Measurements from ENCODE around the gene TST.

Gene TST

GRCh38 chr22:37061611-37062375, 42.5 kb upstream of the TST start:
- Histone ChIP-seq H3K27ac (ENCODE audit: insufficient read depth, low read depth, low read length, poor library complexity, severe bottlenecking) (no peak overlapping the region), H3K4me3 (ENCODE audit: insufficient read depth, low read depth, low read length) (no peak overlapping the region), H3K36me3 (ENCODE audit: control insufficient read depth, insufficient read depth, low read length) (peaks cover 3% of the 10 kb centered on the region), H3K9me3 (ENCODE audit: control insufficient read depth, low read length) (no peaks in the 10 kb centered on the region), H3K27me3 (ENCODE audit: control insufficient read depth, insufficient read depth, low read length, poor library complexity, severe bottlenecking) (no peaks in the 10 kb centered on the region), H3K4me1 (ENCODE audit: control insufficient read depth, insufficient read depth, low read length) (peaks cover 8% of the 10 kb centered on the region)
- WGBS, 2 experiments = 88 to 91% methylated on average over 8 to 10 of the region's 10 CpGs

DNA sequence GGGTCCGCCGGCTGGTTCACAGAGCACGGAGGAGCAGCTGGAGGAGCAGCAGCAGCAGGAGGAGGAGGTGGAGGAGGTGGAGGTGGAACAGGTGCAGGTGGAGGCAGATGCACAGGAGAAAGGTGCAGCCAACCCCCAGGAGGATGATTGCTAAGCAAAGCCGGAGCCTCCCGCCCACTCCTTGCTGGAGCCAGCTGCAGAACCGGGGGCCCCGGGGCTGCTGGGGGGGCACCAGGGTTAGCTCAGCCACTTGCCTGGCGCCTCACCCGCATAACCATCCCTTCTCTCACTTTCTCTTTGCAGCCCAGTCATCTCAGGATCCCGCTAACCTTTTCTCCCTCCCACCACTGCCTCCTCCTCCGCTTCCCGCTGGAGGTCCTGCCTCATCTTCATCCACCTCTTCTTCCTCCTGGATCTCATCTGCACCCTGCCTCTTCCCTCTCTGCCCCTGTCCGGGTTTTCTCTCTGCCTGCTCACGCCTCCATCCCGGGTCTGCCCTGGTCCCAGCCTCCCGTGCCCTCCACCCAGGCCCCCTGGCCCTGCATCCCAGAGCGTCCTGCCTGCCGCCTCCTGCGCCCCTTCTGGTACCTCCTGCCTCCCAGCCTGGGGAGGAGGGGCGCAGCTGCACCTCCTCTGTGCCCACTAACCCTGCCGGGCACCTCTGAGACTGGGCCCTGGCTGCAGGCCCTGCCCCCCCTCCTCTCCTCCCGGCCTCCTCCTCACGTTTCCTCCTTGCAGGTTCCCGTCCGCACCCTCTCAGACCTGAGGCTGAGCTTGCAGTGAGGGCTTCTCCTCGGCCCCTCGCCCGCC, 41.8 kb upstream of the TST start:
- Histone ChIP-seq H3K27me3 (ENCODE audit: control insufficient read depth, insufficient read depth, low read length, poor library complexity, severe bottlenecking) (no peaks in the 10 kb centered on the region), H3K9me3 (ENCODE audit: control insufficient read depth, low read length) (no peaks in the 10 kb centered on the region), H3K36me3 (ENCODE audit: control insufficient read depth, insufficient read depth, low read length) (peaks cover 3% of the 10 kb centered on the region), H3K4me1 (ENCODE audit: control insufficient read depth, insufficient read depth, low read length) (peaks cover 8% of the 10 kb centered on the region), H3K27ac (ENCODE audit: insufficient read depth, low read depth, low read length, poor library complexity, severe bottlenecking) (no peak overlapping the region), H3K4me3 (ENCODE audit: insufficient read depth, low read depth, low read length) (no peak overlapping the region)
- 88 to 89% methylated on average over 28 of the region's 28 CpGs for whole genome bisulfite sequencing, 2 experiments

GRCh38 chr22:37059876-37060449, 40.7 kb upstream of the TST start:
- Histone ChIP-seq H3K4me1 (ENCODE audit: control insufficient read depth, insufficient read depth, low read length) (peaks cover 8% of the 10 kb centered on the region), H3K27me3 (ENCODE audit: control insufficient read depth, insufficient read depth, low read length, poor library complexity, severe bottlenecking) (no peaks in the 10 kb centered on the region), H3K36me3 (ENCODE audit: control insufficient read depth, insufficient read depth, low read length) (peaks cover 3% of the 10 kb centered on the region), H3K27ac (ENCODE audit: insufficient read depth, low read depth, low read length, poor library complexity, severe bottlenecking) (no peak overlapping the region), H3K4me3 (ENCODE audit: insufficient read depth, low read depth, low read length) (no peak overlapping the region), H3K9me3 (ENCODE audit: control insufficient read depth, low read length) (no peaks in the 10 kb centered on the region)
- 94 to 95% methylated on average over 9 of the region's 9 CpGs for WGBS, 2 experiments

GRCh38 chr22:37058917-37059701, 39.9 kb upstream of the TST start:
- 91 to 93% methylated on average over 28 of the region's 28 CpGs for WGBS, 2 experiments
- Histone ChIP-seq H3K4me3 (ENCODE audit: insufficient read depth, low read depth, low read length) (no peak overlapping the region), H3K4me1 (ENCODE audit: control insufficient read depth, insufficient read depth, low read length) (peaks cover 8% of the 10 kb centered on the region), H3K27me3 (ENCODE audit: control insufficient read depth, insufficient read depth, low read length, poor library complexity, severe bottlenecking) (no peaks in the 10 kb centered on the region), H3K27ac (ENCODE audit: insufficient read depth, low read depth, low read length, poor library complexity, severe bottlenecking) (no peak overlapping the region), H3K36me3 (ENCODE audit: control insufficient read depth, insufficient read depth, low read length) (peaks cover 3% of the 10 kb centered on the region), H3K9me3 (ENCODE audit: control insufficient read depth, low read length) (no peaks in the 10 kb centered on the region)

DNA sequence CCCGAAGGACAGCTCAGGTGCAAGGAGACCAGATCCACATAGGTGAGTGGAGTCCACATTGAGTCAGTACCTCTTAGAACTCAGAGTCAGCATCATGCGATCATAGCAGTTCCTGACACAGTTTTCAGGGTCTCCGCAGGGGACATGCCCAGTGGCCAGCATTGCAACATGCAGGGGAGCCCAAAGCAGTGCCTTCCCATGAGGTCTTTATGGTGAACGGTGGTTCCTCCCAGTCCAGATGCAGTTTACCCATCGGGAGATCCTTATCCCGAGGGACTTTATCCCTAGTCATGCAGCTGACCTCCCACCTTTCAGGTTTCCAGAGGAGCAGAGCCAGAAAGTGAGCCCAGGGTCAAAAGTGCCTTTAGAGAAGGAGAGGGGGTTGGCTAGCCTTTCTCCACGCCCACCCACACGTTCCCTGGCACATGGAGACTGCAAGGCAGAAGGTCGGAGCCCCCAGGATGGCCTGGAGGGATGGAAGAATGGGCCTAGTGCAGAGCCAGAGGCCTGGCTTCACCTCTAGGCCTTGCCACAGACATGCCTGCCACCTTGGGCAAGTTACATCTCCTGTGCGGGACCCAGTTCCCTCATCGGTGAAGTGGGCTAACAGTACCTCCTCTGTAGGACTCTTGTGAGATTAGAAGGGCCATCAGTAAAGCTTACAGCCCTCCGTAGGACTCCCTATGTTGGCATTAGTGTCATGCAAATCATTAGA, 38.7 kb upstream of the TST start:
- H3K27ac ChIP-seq (ENCODE audit: insufficient read depth, low read depth, low read length, poor library complexity, severe bottlenecking) = no peak overlapping the region
- H3K36me3 ChIP-seq (ENCODE audit: control insufficient read depth, insufficient read depth, low read length) = peaks cover 3% of the 10 kb centered on the region
- peaks cover 5% of the 10 kb centered on the region for H3K4me1 ChIP-seq (ENCODE audit: control insufficient read depth, insufficient read depth, low read length)
- H3K4me3 ChIP-seq (ENCODE audit: insufficient read depth, low read depth, low read length) = no peak overlapping the region
- 93% methylated on average over 12 of the region's 12 CpGs for WGBS, 2 experiments
- H3K27me3 ChIP-seq (ENCODE audit: control insufficient read depth, insufficient read depth, low read length, poor library complexity, severe bottlenecking) = no peaks in the 10 kb centered on the region
- no peaks in the 10 kb centered on the region for H3K9me3 ChIP-seq (ENCODE audit: control insufficient read depth, low read length)

DNA sequence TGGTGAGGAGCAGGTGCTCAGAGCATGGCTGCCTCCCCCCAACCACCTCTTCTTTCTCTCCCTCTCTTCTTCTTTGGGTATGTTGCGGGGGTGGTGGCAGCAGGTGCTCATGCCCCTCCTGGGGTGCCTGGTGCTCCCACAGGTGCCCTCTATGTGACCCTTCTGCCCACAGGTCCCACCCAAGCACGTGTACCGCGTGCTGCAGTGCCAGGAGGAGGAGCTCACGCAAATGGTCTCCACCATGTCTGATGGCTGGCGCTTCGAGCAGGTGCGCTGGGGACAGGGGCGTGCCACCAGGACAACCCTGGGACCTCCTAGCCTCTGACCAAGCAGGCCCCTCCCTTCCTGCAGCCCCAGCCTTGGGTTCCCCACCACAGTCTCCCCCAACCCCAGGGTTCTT, 38.0 kb upstream of the TST start:
- H3K4me3 ChIP-seq (ENCODE audit: insufficient read depth, low read depth, low read length) = no peak overlapping the region
- peaks cover 3% of the 10 kb centered on the region for H3K36me3 ChIP-seq (ENCODE audit: control insufficient read depth, insufficient read depth, low read length)
- H3K27ac ChIP-seq (ENCODE audit: insufficient read depth, low read depth, low read length, poor library complexity, severe bottlenecking) = no peak overlapping the region
- H3K4me1 ChIP-seq (ENCODE audit: control insufficient read depth, insufficient read depth, low read length) = peaks cover 2% of the 10 kb centered on the region
- H3K27me3 ChIP-seq (ENCODE audit: control insufficient read depth, insufficient read depth, low read length, poor library complexity, severe bottlenecking) = no peaks in the 10 kb centered on the region
- WGBS, 2 experiments = 85% methylated on average over 9 of the region's 9 CpGs
- H3K9me3 ChIP-seq (ENCODE audit: control insufficient read depth, low read length) = no peaks in the 10 kb centered on the region

GRCh38 chr22:37056246-37056645, 37.0 kb upstream of the TST start:
- Histone ChIP-seq H3K4me1 (ENCODE audit: control insufficient read depth, insufficient read depth, low read length) (peaks cover 3% of the 10 kb centered on the region), H3K27me3 (ENCODE audit: control insufficient read depth, insufficient read depth, low read length, poor library complexity, severe bottlenecking) (no peaks in the 10 kb centered on the region), H3K36me3 (ENCODE audit: control insufficient read depth, insufficient read depth, low read length) (peaks cover 3% of the 10 kb centered on the region), H3K27ac (ENCODE audit: insufficient read depth, low read depth, low read length, poor library complexity, severe bottlenecking) (no peak overlapping the region), H3K9me3 (ENCODE audit: control insufficient read depth, low read length) (no peaks in the 10 kb centered on the region), H3K4me3 (ENCODE audit: insufficient read depth, low read depth, low read length) (no peak overlapping the region)
- WGBS, 2 experiments = 93 to 95% methylated on average over 13 of the region's 13 CpGs

- Histone ChIP-seq H3K36me3 (ENCODE audit: control insufficient read depth, insufficient read depth, low read length) (peaks cover 3% of the 10 kb centered on the region), H3K4me3 (ENCODE audit: insufficient read depth, low read depth, low read length) (no peak overlapping the region), H3K4me1 (ENCODE audit: control insufficient read depth, insufficient read depth, low read length) (peaks cover 3% of the 10 kb centered on the region), H3K27ac (ENCODE audit: insufficient read depth, low read depth, low read length, poor library complexity, severe bottlenecking) (no peak overlapping the region), H3K27me3 (ENCODE audit: control insufficient read depth, insufficient read depth, low read length, poor library complexity, severe bottlenecking) (peaks cover 8% of the 10 kb centered on the region), H3K9me3 (ENCODE audit: control insufficient read depth, low read length) (no peaks in the 10 kb centered on the region)
- WGBS, 2 experiments = 92 to 94% methylated on average over 20 of the region's 20 CpGs
Measured at GRCh38 chr22:37054600-37055365, 35.5 kb upstream of the TST start.

GRCh38 chr22:37054056-37054395, 34.8 kb upstream of the TST start:
- H3K27ac ChIP-seq (ENCODE audit: insufficient read depth, low read depth, low read length, poor library complexity, severe bottlenecking) = no peak overlapping the region
- H3K4me1 ChIP-seq (ENCODE audit: control insufficient read depth, insufficient read depth, low read length) = peaks cover 3% of the 10 kb centered on the region
- peaks cover 3% of the 10 kb centered on the region for H3K36me3 ChIP-seq (ENCODE audit: control insufficient read depth, insufficient read depth, low read length)
- no peaks in the 10 kb centered on the region for H3K9me3 ChIP-seq (ENCODE audit: control insufficient read depth, low read length)
- peaks cover 8% of the 10 kb centered on the region for H3K27me3 ChIP-seq (ENCODE audit: control insufficient read depth, insufficient read depth, low read length, poor library complexity, severe bottlenecking)
- no peak overlapping the region for H3K4me3 ChIP-seq (ENCODE audit: insufficient read depth, low read depth, low read length)
- WGBS, 2 experiments = 93% methylated on average over 8 of the region's 8 CpGs
